ENCODE data around the gene SCAMP5.

SCAMP5 gene

GRCh38 chr15:74977599-74977998 lies 17.8 kb upstream of the SCAMP5 start:
- peak in 1 of 5 donors; percentile 64 for DNase-seq

DNA sequence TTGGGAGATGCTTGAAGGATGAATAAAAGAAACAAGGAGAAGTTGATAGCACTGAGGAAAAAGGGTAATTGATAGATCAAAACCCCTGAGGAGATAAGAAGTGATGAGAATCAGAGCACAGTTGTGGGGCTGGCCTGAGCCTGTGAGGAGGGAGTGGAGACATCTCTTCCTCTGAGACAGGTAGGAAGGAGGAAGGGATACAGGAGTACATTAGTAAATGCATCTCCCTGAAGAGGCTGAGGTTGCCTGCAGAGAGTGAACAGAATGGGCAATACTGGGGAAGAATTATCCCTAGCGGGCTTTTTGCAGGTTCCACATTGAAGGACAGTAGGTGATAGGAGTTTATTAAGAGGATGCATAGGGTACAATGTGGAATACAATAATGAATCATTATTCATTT lies 17.3 kb upstream of the SCAMP5 start:
- DNase-seq, result no peak

DNA sequence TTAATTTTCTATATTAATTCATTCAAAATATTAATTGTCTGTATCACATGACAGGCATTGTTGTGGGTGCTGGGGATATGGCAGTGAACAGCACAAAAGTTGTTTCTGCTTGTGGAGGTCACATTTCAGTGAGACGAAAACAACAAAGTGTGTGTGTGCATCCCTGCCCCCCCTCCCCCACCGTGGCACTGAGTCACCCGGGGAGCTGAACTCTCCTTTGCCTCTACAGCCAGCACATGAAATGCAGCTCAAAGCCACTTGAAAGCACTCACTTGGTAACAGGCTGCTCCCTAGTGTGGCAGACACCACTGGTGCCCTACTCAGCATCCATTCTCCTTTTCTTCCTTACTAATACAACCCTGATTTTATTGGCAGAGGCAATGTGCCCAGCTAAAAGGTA lies 16.9 kb upstream of the SCAMP5 start:
- DNase-seq, result peak in 1 of 5 donors; percentile 57

DNA sequence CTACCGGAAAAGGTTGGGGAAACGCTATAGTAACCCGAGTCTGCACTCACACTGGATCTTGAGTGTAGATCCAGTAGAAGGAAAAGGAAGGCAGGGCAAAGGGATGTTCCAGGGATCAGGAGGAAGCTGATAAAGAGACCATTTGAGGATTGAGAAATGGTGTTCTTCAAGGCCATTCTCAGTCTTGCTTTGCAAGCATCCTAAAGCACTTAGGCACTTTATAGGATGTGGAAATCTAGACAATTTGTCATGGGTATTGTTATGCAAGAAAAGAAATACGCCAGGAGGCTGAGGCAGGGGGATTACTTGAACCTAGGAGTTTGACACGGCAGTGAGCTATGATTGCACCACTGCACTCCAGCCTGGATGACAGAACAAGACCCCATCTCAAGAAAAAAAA lies 13.2 kb upstream of the SCAMP5 start:
- DNase-seq, result no peak

GRCh38 chr15:74983725-74984231 lies 11.6 kb upstream of the SCAMP5 start:
- DNase-seq, result peak in 1 of 5 donors; percentile 73

DNA sequence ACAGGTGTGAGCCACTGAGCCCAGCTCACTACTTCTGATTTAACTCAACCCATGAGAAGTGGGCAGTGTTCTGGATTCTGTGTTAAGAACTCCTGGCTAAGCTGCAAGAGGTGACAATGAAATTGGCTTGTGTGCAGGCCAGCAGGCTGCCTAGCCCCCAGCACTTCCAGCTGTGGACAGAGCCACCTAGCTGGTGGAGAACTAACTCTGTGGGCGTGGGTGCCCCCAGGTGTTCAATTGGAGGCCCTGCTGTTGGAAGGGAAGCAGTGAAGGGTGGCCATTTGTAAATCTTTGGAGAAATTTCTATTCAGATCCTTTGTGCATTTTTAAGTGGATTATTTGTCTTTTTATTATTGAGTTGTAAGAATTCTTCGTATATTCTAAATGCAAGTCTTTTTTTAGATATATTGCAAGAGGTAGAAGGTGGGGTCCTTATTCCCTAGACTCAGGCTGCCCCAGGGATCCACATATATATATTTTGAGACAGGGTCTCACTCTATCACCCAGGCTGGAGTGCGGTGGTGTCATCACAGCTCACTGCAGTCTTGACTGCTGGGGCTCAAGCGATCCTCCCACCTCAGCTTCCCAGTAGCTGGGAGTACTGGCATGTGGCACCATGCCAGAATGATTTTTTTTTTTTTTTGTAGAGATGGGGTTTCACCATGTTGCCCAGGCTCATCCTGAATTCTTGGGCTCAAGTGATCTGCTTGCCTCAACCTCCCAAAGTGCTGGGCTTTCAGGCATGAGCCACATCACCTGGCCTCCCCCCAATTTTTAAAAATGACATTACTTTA lies 7.2 kb upstream of the SCAMP5 start:
- DNase-seq, result peak in 2 of 5 donors; percentile 10 to 50

DNA sequence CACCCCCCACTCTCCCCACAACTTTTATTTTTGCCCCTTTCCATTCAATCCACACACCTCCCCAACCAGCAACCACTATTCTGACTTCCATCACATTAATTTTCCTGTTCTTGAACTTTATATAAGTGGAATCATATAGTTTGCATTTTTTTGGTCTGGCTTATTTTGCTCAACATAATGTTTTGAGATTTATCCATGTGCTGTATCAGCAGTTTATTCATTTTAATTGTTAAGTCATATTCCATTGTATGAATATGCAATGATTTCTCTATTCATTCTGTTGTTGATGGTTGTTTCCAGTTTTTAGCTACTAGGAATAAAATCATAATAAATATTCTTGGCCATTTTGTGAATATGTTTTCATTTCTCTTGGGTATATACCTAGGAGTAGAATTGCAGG lies 5.8 kb upstream of the SCAMP5 start:
- DNase-seq, result no peak

DNA sequence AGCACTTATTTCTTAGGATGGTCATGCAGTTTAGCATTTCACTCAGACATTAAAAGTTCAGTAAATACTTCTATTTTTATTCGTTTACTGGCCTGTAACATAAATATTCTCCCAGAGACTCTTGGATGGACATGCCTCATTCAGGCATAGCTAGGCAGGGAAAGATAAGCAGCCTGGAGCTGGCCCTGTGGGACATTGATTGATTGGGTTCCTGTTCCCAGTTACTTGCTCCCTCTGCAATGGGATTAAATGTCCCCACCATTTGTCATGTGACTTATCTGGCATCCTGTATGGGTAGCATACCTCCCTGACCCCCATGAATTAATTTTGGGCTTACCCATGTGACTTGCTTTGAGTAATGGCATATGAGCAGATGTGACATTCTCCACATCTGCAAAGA lies 2.7 kb upstream of the SCAMP5 start:
- no peak for DNase-seq

DNA sequence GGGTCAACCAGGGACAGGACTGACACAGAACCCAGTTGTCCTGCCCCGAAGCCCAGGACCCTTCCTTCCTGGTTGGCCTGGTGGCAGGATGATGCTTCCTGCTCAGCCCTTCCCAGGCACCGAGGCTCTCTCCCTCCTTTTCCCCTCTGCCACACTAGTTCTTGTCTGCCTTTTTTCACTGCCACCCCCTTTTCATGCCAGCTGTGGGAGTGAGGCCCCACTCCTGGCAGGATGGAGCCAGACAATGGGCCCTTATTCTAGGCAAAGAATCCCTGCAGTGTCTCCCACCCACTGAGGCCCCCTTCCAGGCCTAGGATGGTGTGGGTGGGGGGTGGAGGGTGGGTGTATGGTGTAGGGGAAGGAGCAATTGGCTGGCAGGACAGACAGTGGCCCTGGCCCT lies 1.1 kb upstream of the SCAMP5 start:
- DNase-seq, result no peak

DNA sequence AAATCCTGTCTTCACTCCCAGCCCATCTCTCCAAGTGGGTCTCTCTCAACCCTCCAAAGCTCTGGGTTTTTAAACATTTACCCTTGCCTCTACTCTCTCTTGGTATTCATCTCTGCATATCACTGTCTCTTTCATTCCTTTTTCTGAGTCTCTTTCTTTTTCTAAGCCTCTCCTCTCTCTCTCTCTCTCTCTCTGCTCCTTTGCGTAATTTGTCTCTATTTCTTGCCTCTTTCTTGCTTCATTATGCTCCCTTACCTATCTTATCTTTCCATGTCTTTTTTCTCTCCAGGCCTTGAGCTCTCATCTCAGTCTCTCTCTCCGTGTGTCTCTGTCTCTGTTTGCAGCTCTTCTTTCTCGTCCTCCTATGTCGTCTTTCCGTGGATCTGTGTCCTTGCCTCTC lies 678 bp upstream of the SCAMP5 start:
- no peak for DNase-seq

- DNase-seq, result no peak
Observed at GRCh38 chr15:74995779-74996765, 709 bp downstream of the SCAMP5 start.

DNA sequence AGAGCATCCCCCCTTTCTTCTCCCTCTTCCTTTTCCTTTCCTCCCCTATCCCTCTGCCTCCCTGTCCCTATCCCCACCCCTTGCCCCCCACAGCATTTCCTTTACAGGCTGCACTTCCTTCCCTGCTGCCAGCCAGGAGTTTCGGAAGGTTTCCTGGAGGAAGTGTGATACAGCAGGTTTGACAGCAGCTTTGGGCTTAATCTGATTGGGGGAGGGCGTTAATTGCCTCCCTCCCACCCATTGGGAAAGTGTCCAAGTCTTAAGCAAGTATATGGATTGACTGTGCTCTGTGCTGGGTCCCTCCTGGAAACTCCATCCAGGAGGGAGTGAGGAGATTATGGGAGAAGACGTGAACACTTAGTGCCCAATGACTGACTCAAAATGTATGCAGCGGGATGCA lies 1.8 kb downstream of the SCAMP5 start:
- DNase-seq, result no peak

- DNase-seq, result no peak
Observed at GRCh38 chr15:74997543-74997942, 2.2 kb downstream of the SCAMP5 start.

GRCh38 chr15:75001310-75001709 lies 5.9 kb downstream of the SCAMP5 start:
- no peak for DNase-seq

- DNase-seq, result no peak
Observed at GRCh38 chr15:75002398-75002797, 7.0 kb downstream of the SCAMP5 start.

DNA sequence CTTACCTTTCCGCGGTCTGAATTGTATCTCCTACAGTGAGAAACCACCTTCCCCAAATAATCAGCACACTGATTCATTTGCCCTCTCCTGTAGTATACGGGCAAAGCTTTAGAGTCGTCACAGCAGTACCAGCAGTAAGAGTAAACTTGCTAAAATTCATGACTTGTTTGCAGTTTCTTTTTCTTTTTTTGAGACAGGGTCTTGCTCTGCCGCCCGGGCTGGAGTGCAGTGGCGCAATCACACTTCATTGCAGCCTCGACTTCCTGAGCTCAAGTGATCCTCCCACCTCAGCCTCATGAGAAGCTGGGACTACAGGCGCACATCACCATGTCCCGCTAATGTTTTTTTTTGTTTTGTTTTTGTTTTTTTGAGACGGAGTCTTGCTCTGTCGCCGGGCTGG lies 11.9 kb downstream of the SCAMP5 start:
- DNase-seq, result no peak

GRCh38 chr15:75008221-75008625 lies 12.9 kb downstream of the SCAMP5 start:
- no peak for DNase-seq

GRCh38 chr15:75008629-75009326 lies 13.4 kb downstream of the SCAMP5 start:
- DNase-seq, result no peak

GRCh38 chr15:75016431-75016830 lies 21.1 kb downstream of the SCAMP5 start:
- no peak for DNase-seq

DNA sequence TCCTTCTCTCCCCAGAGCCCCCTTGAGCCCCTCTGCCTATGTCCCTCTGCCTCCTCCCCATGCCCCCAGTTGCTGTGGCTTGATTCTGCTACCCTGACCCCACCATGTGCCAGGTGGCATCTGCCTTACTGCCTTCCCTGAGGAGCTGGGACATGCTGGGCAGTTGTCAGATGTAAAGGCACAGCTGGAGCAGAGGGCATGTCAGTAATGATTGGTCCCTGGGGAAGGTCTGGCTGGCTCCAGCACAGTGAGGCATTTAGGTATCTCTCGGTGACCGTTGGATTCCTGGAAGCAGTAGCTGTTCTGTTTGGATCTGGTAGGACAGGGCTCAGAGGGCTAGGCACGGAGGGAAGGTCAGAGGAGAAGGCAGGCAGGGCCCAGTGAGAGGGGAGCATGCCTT lies 24.6 kb downstream of the SCAMP5 start:
- no peak for DNase-seq

DNA sequence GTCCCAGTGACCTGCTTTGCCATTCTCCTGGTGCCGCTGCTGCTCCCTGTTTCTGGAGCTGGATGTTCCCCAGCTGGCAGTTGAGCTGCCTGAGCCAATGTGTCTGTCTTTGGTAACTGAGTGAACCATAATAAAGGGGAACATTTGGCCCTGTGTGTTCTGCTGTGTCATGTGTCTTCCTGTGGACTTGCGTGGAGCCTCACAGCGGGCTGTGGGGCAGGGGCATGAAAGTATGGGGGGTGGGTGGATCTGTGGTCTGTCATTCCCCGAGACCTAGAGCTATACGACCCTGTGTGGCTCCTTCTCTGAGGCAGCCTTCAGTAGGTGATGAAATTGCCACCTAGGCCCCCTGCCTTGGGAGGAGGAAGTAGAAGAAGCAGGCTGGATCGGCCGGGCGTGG lies 26.0 kb downstream of the SCAMP5 start:
- DNase-seq, result no peak

DNA sequence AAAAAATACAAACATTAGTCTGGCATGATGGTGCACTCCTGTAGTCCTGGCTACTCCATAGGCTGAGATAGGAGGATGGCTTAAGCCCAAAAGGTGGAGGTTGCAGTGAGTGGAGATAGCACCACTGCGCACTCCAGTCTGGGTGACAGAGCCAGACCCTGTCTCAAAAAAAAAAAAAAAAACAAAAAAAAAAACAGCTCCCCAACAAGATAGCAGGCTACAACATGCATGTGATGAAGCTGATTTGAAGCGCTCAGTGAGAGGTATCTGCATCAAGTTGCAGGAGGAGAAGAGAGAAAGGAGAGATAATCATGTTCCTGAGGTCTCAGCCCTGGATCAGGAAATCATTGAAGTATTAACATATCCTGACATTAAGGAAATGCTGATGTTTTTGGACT lies 27.4 kb downstream of the SCAMP5 start:
- DNase-seq, result no peak
